Central memory CD8-positive, alpha-beta T cell (primary cell): ENCODE results near the gene AFAP1L1.

ENCODE experiments used
- ATAC-seq: fragments of 150-1000 bp; cut with Tn5 transposase; replicated peaks from 2 replicates; pipeline ENCODE4 v1.10.0; 2022; ENCODE audit warnings: mild to moderate bottlenecking, moderate FRiP score, moderate number of reproducible peaks; ENCODE audit not compliant: poor library complexity, severe bottlenecking; ENCODE audit errors: extremely low read depth
- DNase-seq, 2 donors: peaks; one replicate each; pipeline ENCODE4 v3.0.0; 2021; ENCODE audit warnings: low spot score in 2 of 2
- H3K27ac Mint-ChIP-seq: one replicate; pipeline ENCODE4 v1.8.0; 2022; ENCODE audit warnings: low read depth, mild to moderate bottlenecking, moderate library complexity, mixed read lengths
- H3K27me3 Mint-ChIP-seq: one replicate; pipeline ENCODE4 v1.8.0; 2022; ENCODE audit warnings: mixed read lengths
- H3K36me3 Mint-ChIP-seq: one replicate; pipeline ENCODE4 v1.8.0; 2022; ENCODE audit warnings: mild to moderate bottlenecking, moderate library complexity, mixed read lengths; ENCODE audit not compliant: insufficient read depth
- H3K4me1 Mint-ChIP-seq: one replicate; pipeline ENCODE4 v1.8.0; 2022; ENCODE audit warnings: mixed read lengths
- H3K4me3 Mint-ChIP-seq: one replicate; pipeline ENCODE4 v1.8.0; 2022; ENCODE audit warnings: mild to moderate bottlenecking, moderate library complexity, mixed read lengths
- H3K9me3 Mint-ChIP-seq: one replicate; pipeline ENCODE4 v1.8.0; 2022; ENCODE audit warnings: mixed read lengths

Gene AFAP1L1

GRCh38 chr5:149271716-149272563, at the start of gene AFAP1L1:
Gene AFAP1L1 (plus strand): TSS chr5:149271859. CDS start chr5:149271969, 110 bp downstream.
- ATAC-seq: peak; percentile 33
- peaks cover 56% of the 10 kb centered on the region for H3K27me3 Mint-ChIP-seq
- H3K36me3 Mint-ChIP-seq: peaks cover 2% of the 10 kb centered on the region
- peak within 1 kb of the TSS; percentile 75 for H3K4me3 Mint-ChIP-seq
- no peak within 1 kb of the TSS for H3K27ac Mint-ChIP-seq
- peaks cover 6% of the 10 kb centered on the region for H3K9me3 Mint-ChIP-seq
- H3K4me1 Mint-ChIP-seq: peaks cover 8% of the 10 kb centered on the region
- DNase-seq: no peak

DNA sequence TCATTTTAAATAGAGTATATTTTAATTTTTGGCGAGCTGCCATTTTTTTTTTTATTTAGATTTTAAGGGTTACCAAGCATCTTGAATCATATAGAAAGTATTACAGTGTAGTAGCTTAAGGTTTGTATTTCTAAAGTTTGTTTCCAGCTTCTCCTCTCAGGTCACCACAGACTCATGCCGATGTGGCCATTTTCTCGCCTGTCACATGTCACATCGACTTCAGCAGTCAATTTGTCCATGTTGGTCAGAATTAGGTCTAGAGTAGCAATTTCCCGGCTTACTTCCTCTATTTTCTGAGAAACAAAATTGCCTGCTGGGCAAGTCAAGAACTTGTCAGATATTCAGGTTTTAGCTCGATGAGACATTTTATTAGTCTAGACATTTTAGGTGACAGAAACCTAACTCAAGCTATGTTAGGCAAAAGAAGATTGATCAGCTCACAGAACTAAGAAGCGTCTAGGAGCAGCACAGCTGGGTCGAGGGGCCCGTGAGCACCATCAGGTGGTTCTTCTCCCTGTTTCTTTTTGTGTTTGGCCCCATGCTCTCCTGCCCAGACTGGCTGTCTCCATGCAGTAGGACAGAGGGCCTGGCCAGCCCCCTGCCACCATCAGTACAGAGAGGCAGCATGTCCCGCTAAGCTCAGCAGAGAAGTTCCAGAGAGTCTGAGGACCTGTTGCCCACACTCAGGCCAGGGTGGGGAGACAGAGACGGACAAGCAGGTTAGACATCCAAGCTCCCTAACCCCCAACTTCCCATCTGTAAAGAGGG, 48.4 kb upstream of the AFAP1L1 start:
- Mint-ChIP-seq H3K4me3 (no peak overlapping the region), H3K27ac (no peak overlapping the region), H3K9me3 (no peaks in the 10 kb centered on the region), H3K27me3 (peaks cover 12% of the 10 kb centered on the region), H3K36me3 (no peaks in the 10 kb centered on the region), H3K4me1 (no peaks in the 10 kb centered on the region)
- no peak for ATAC-seq
- DNase-seq: no peak

DNA sequence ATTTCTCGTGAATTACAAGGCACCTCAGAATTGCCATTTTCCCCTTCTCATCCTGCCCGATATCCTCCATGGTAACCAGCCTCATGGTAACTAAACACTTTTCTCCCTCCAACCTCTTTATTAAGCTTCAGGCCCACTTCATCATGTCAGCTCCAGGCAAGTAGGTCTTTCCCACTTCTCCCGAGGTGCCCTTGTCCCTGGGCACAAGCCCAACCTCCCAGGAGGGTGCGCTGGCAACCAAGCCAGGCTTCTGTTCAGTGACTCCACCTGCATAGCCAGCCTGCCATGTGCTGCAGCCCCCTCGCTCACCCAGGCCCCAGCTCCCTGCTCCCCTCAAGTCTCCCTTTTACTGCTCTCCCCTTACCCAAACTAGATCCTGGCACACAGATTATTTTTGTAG, 47.4 kb upstream of the AFAP1L1 start:
- ATAC-seq (no peak), DNase-seq (no peak)
- Mint-ChIP-seq H3K4me1 (no peaks in the 10 kb centered on the region), H3K27ac (no peak overlapping the region), H3K4me3 (no peak overlapping the region), H3K9me3 (no peaks in the 10 kb centered on the region), H3K27me3 (peaks cover 12% of the 10 kb centered on the region), H3K36me3 (no peaks in the 10 kb centered on the region)

- Mint-ChIP-seq H3K27ac (no peak overlapping the region), H3K36me3 (no peaks in the 10 kb centered on the region), H3K4me3 (no peak overlapping the region), H3K4me1 (no peaks in the 10 kb centered on the region), H3K9me3 (no peaks in the 10 kb centered on the region), H3K27me3 (peaks cover 28% of the 10 kb centered on the region)
- DNase-seq (no peak), ATAC-seq (no peak)
Measured at GRCh38 chr5:149227168-149227826, 44.4 kb upstream of the AFAP1L1 start.

GRCh38 chr5:149228618-149229297, 42.9 kb upstream of the AFAP1L1 start:
- Mint-ChIP-seq H3K27me3 (peaks cover 43% of the 10 kb centered on the region), H3K9me3 (no peaks in the 10 kb centered on the region), H3K4me3 (no peak overlapping the region), H3K27ac (no peak overlapping the region), H3K4me1 (no peaks in the 10 kb centered on the region), H3K36me3 (no peaks in the 10 kb centered on the region)
- DNase-seq (no peak), ATAC-seq (no peak)

DNA sequence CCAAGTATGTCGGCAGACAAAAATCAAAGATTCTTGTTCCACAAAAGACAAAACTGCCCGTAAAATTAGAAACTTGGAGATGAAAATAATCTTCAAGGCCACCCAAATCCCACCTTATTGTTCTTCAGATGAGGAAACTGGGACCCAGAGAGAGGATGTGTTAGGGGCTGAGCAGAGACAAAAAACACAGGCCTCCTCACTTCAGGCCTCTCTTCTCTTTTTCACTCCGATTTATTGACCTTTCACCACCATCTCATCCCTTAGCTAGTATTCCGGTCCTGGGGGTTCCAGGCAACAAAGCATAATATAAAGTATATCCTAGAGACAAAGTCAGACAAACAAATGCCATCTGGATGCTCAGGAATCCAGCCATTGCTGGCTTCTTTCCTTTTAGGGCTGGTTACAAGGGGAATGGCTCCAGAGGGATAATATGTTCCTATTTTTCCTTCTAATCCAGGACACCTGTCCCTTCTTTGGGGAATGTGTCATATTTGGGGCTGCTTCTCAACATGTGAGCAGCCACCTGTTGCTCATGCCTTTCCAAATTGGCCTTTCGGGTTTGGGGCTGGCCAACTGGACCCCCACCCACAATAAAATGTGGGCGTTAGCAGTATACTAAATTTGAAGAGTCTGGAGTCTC, 42.2 kb upstream of the AFAP1L1 start:
- Mint-ChIP-seq H3K27me3 (peaks cover 42% of the 10 kb centered on the region), H3K36me3 (no peaks in the 10 kb centered on the region)
- DNase-seq: no peak

GRCh38 chr5:149235841-149236240, 35.8 kb upstream of the AFAP1L1 start:
- Mint-ChIP-seq H3K4me1 (peaks cover 20% of the 10 kb centered on the region), H3K9me3 (no peaks in the 10 kb centered on the region), H3K27me3 (peaks cover 42% of the 10 kb centered on the region), H3K36me3 (peaks cover 2% of the 10 kb centered on the region), H3K4me3 (no peak overlapping the region), H3K27ac (no peak overlapping the region)
- ATAC-seq (no peak), DNase-seq (no peak)

More for the DNA sequence above, 42.2 kb upstream of the AFAP1L1 start:
- Mint-ChIP-seq H3K4me3 (no peak overlapping the region), H3K27ac (no peak overlapping the region), H3K4me1 (no peaks in the 10 kb centered on the region), H3K9me3 (no peaks in the 10 kb centered on the region)
- ATAC-seq: no peak

- no peak for DNase-seq
Measured at GRCh38 chr5:149237662-149238061, 34.0 kb upstream of the AFAP1L1 start.

DNA sequence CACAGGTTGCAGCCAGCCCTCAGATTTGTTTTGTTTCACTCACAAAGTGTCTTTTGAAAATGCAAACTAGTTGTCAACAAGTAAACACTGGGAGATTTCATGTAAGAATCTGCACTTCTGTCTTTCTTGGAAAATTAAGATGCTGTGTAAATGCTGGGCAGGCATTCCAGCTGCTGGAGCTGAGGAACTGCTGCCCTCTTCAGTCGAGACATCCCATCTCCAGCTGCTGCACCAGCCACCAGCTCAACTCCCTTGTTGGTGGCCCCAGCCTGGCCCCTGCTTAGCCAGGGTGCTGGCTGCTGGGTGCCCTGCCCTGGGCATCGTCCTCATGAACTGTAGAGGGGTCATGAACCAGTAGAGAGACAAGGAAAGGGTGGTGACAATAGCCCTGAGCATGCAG, 33.1 kb upstream of the AFAP1L1 start:
- no peak overlapping the region for H3K27ac Mint-ChIP-seq
- peaks cover 39% of the 10 kb centered on the region for H3K4me1 Mint-ChIP-seq
- no peaks in the 10 kb centered on the region for H3K9me3 Mint-ChIP-seq
- DNase-seq (no peak), ATAC-seq (no peak)
- H3K4me3 Mint-ChIP-seq: no peak overlapping the region
- H3K36me3 Mint-ChIP-seq: peaks cover 2% of the 10 kb centered on the region
- H3K27me3 Mint-ChIP-seq: peaks cover 24% of the 10 kb centered on the region

More at GRCh38 chr5:149237662-149238061, 34.0 kb upstream of the AFAP1L1 start:
- no peak overlapping the region for H3K27ac Mint-ChIP-seq
- peaks cover 2% of the 10 kb centered on the region for H3K36me3 Mint-ChIP-seq
- no peaks in the 10 kb centered on the region for H3K9me3 Mint-ChIP-seq
- no peak overlapping the region for H3K4me3 Mint-ChIP-seq
- peaks cover 33% of the 10 kb centered on the region for H3K27me3 Mint-ChIP-seq
- peaks cover 31% of the 10 kb centered on the region for H3K4me1 Mint-ChIP-seq
- no peak for ATAC-seq

DNA sequence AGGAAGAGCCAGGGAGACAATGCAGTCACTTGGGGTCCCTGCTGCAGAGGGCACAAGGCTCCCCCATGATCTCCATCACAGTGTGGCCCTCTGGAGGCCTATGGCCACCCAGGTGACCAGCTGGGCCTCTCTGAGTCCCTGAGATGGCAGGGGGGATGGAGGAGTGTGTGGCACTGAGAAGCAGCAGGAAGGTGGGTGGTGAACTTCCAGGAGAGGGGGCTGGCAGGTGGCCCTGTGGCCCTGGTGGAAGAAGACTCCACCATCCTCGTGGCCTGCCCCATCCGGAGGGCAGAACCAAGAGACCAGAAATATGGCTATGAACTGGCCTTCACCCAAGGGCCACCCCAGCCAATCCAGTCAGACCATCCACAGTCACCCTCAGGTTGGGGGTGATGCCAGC, 31.7 kb upstream of the AFAP1L1 start:
- DNase-seq: no peak
- ATAC-seq: no peak
- Mint-ChIP-seq H3K4me1 (peaks cover 43% of the 10 kb centered on the region), H3K4me3 (peak overlapping the region; percentile 47), H3K9me3 (no peaks in the 10 kb centered on the region), H3K27me3 (peaks cover 18% of the 10 kb centered on the region), H3K36me3 (peaks cover 2% of the 10 kb centered on the region), H3K27ac (peak overlapping the region; percentile 87)

DNA sequence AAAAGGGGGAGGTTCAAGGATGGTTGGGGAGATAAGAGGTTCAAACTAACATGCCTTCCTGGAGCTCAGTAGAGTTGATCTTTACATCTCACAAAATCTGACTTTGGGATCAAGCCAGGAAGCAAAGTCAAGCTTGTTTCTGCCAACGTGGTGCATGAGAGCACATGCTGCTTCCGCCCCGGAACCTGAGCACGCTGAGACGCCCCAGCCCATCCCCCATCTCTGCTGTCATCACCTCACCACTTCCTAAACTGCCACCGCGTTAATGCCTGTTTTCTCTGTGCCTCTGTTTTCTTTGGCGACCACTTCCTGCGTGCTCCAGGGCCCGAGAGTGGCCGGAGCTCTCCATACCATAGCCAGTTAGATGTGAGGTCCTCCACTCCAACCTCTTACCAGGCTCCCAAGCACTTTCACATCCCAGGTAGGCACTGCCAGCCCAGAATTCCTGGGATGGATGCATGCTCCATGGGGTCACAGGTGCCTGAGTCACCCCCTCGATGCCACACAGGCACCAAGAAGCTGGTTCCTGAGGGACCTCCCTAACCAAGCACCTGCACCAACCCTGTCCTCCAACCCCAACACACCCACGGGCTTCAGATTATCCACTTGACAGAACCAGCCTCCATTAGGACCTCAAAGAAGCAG, 31.2 kb upstream of the AFAP1L1 start:
- H3K27ac Mint-ChIP-seq: peak overlapping the region; percentile 87
- H3K4me3 Mint-ChIP-seq: peak overlapping the region; percentile 47
- no peaks in the 10 kb centered on the region for H3K9me3 Mint-ChIP-seq
- ATAC-seq: peak; percentile 98
- peaks cover 46% of the 10 kb centered on the region for H3K4me1 Mint-ChIP-seq
- DNase-seq: peak; percentile 60 to 78
- peaks cover 2% of the 10 kb centered on the region for H3K36me3 Mint-ChIP-seq
- H3K27me3 Mint-ChIP-seq: peaks cover 13% of the 10 kb centered on the region
